Coronary artery (tissue), 2 donors: ENCODE results near the gene NOC4L.
"Not testable (repeated sequence)": the region's sequence is repeated elsewhere in the genome, so short reads cannot be mapped to it uniquely, and the experiment has no call there.

ENCODE experiments used
- DNase-seq: peaks from one replicate; pipeline ENCODE4 v3.0.0-alpha.2; 2017; ENCODE audit warnings: low spot score
- H3K27ac ChIP-seq, 2 donors: fragments of 200-600 bp; sonication (generic); one replicate each; pipeline ENCODE4 v1.5.1; 2016 to 2019
- H3K4me3 ChIP-seq: fragments of 200-600 bp; sonication (generic); 2 replicates; pipeline ENCODE4 v1.5.1; 2016; ENCODE audit warnings: mild to moderate bottlenecking, moderate library complexity
- CTCF ChIP-seq: fragments of 200-600 bp; sonication (generic); IDR thresholded peaks from one replicate; pipeline ENCODE4 v1.5.1; 2019; ENCODE audit warnings: antibody characterized with exemption

The NOC4L gene

DNA sequence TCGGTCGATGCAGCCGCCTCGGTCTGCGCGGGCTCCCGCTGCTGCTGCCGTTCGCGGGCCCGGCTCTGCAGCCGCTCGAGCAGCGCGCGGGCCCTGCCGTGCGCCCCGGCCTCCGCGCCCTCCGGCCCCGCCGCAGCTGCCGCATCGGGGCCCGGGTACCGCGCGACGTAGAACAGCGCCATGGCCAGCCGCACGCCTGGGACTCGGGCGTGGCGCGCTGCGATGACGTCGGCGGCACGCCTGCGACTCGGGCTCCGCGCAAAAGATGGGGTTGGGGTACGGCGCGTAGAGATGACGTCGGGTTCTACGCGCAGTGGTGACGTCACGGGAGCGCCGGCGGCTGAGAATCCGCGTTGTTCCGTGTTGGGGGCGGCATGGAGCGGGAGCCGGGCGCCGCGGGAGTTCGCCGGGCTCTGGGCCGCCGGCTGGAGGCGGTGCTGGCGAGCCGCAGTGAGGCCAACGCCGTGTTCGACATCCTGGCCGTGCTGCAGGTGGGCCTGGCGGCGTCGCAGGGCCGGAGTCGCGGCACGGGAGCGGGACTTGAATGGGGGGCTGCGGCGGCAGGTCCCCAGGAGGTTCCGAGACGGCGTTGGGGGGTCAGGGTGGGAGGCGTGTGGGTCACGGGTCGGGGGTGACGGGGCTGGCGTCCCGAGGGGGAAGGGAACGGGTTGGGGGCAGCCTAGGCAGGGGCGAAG, at the start of gene NOC4L, which contains the start of gene DDX51:
Gene NOC4L, plus strand, starts transcription at position 343 of the 695 bp plus-strand sequence. Its CDS starts 32 bp downstream, at position 375.
Gene DDX51, minus strand, starts transcription at position 205 of the 695 bp plus-strand sequence. Its CDS starts 23 bp downstream, at position 182.
- Histone ChIP-seq H3K4me3 (peak within 1 kb of the TSS; percentile 93), H3K27ac (peak within 1 kb of the TSS; percentile 81 to 93)
- no peak for TF ChIP-seq CTCF
- peak; percentile 93 for DNase-seq

GRCh38 chr12:132095520-132096409, 48.5 kb upstream of the NOC4L start:
- no peak for TF ChIP-seq CTCF
- Histone ChIP-seq H3K27ac (no peak overlapping the region), H3K4me3 (no peak overlapping the region)
- DNase-seq: no peak

- TF ChIP-seq CTCF: no peak
- DNase-seq: no peak
- no peak overlapping the region for H3K4me3 ChIP-seq
- no peak overlapping the region for H3K27ac ChIP-seq
Observed at GRCh38 chr12:132099739-132100138, 44.5 kb upstream of the NOC4L start.

DNA sequence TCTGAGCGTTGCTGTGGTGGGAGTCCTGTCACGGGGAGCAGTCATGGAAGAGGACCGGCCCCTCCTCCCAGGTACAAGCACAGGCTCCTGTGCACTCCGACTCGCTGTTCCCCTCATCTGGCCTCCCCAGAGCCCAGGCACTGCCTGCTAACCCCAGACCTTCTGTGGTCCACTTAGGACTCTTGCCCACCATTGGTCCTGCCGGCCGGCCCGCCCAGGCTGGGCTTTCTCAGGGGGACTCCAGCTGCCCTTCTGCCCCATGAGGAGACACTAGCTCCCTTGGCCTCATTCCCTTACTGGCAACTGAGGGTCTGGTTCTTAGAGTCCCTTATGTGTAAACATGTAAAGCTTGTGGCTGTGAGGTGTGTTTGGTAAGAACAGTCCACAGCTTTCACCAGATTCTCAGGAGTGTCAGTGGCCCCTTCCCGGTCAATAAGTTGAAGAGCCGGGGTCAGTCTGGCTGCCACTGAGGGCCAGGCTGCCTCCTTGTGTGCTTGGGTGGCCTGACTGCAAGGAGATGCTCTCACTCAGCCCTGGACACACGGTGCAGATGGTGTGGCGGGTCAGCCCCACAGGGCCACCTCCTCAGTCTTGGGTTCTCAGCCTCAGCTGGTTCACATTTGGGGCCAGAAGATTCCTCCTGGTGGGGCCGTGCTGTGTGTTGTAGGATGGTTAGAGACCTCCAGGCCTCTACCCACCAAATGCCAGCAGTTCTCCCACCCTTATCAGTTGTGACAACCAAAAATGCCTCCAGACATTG, 43.8 kb upstream of the NOC4L start:
- no peak for TF ChIP-seq CTCF
- H3K4me3 ChIP-seq: no peak overlapping the region
- no peak for DNase-seq

GRCh38 chr12:132102297-132102696, 42.0 kb upstream of the NOC4L start:
- H3K4me3 ChIP-seq: no peak overlapping the region
- DNase-seq: no peak
- no peak for TF ChIP-seq CTCF
- H3K27ac ChIP-seq: no peak overlapping the region

More for the DNA sequence above, 43.8 kb upstream of the NOC4L start:
- no peak overlapping the region for H3K27ac ChIP-seq

DNA sequence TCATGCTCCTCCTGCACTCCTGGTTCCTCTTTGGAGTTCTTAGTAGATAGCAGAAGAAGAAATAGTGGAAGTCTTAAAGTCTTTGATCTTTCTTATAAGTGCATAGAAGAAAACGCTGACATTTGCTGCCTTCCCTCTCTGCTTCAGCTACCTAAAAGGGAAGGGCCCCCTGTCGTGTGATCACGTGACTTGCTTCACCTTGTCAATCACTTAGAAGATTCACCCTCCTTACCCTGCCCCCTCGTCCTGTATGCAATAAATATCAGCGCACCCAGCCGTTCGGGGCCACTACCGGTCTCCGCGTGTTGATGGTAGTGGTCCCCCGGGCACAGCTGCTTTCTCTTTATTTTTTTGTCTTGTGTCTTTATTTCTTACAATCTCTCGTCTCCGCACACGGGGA, 41.2 kb upstream of the NOC4L start:
- not testable (repeated sequence) for H3K27ac ChIP-seq, DNase-seq, H3K4me3 ChIP-seq
